ENCODE results near the gene STK17A. TPM values are rescaled to one million over a fixed set of nuclear protein-coding genes. Genes with fewer than 3 reads are reported as not detected.

The STK17A gene
- total and polyA plus RNA-seq, 2 of the 8 experiments (the other 6 are each of a cell fraction or from before 2014, with no cell fraction given): 2.2 to 12.2 TPM

- Histone ChIP-seq H2BK120ac (replicated peaks; ENCODE audit: low read depth, low read length) (no peak overlapping the region), H3K79me1 (ENCODE audit: low read depth, low read length) (peaks cover 6% of the 10 kb centered on the region; the same call in 1 of the 2 replicates), H3K4me3 (ENCODE audit: extremely low read depth in 1 of 4, insufficient read depth in 2 of 4, low read depth in 3 of 4, low read length in 4 of 4) (no peak overlapping the region), H3K36me3 (ENCODE audit: control insufficient read depth in 2 of 4, insufficient read depth in 4 of 4, low read length in 3 of 4) (peaks cover 0 to 8% (median 2%) of the 10 kb centered on the region in 4 experiments; a peak in 2 of 8 replicates), H2AK5ac (ENCODE audit: low read depth, low read length) (peak overlapping the region; percentile 79; the same call in 1 of the 2 replicates), H3K27me3 (replicated peaks in 1 of 4; ENCODE audit: control insufficient read depth in 3 of 4, extremely low read depth in 1 of 4, insufficient read depth in 3 of 4, low read length in 3 of 4) (no peaks in the 10 kb centered on the region), H3K23ac (ENCODE audit: insufficient read length) (no peak overlapping the region), H4K91ac (replicated peaks; ENCODE audit: insufficient read length, low read length) (no peak overlapping the region), H3K23me2 (ENCODE audit: low read depth, low read length) (no peaks in the 10 kb centered on the region), H3K9ac (replicated peaks in 1 of 4; ENCODE audit: extremely low read depth in 1 of 4, low read depth in 3 of 4, low read length in 3 of 4) (no peak overlapping the region), H2AFZ (ENCODE audit: low read length) (no peak overlapping the region), H3K27ac (ENCODE audit: low read depth, low read length) (peak overlapping the region; percentile 30; the same call in 1 of the 2 replicates), H3K56ac (replicated peaks; ENCODE audit: insufficient read length, low read depth, low read length) (no peak overlapping the region), H3K4me2 (ENCODE audit: insufficient read depth in 1 of 2, low read depth in 2 of 2, low read length in 2 of 2) (no peak overlapping the region), H4K20me1 (replicated peaks in 1 of 2; ENCODE audit: control insufficient read depth in 1 of 2, insufficient read depth in 2 of 2, low read length in 2 of 2) (no peaks in the 10 kb centered on the region), H3K18ac (ENCODE audit: extremely low read depth, low read length) (no peak overlapping the region; the same call in 1 of the 2 replicates), H2BK12ac (ENCODE audit: low read depth, low read length) (0 out of 2 replicates have a peak overlapping the region, but pooled peaks have one; percentile 12), H3K9me3 (ENCODE audit: insufficient read depth in 2 of 2, low read depth in 1 of 2, low read length in 1 of 2) (no peaks in the 10 kb centered on the region), H4K8ac (ENCODE audit: extremely low read depth, insufficient read depth, low read length) (no peak overlapping the region), H3K4ac (replicated peaks; ENCODE audit: insufficient read length, low read depth, low read length) (no peak overlapping the region), H3K79me2 (ENCODE audit: control insufficient read depth in 1 of 2, insufficient read depth in 2 of 2, low read length in 2 of 2) (peaks cover 0 to 82% of the 10 kb centered on the region in 2 experiments; a peak in 3 of 4 replicates), H3K4me1 (replicated peaks in 1 of 4; ENCODE audit: control insufficient read depth in 3 of 4, insufficient read depth in 4 of 4, low read length in 3 of 4) (peaks cover 1 to 17% (median 12%) of the 10 kb centered on the region in 4 experiments; a peak in 6 of 7 replicates), H2BK20ac (ENCODE audit: low read length) (no peak overlapping the region), H2BK5ac (ENCODE audit: low read depth, low read length) (peak overlapping the region; percentile 57; the same call in 1 of the 2 replicates), H2BK15ac (ENCODE audit: low read length) (no peak overlapping the region), H3K14ac (ENCODE audit: insufficient read length) (no peak overlapping the region), H4K5ac (ENCODE audit: insufficient read length, low read depth, low read length) (no peak overlapping the region)
- no peak for DNase-seq (ENCODE audit: low read depth in 1 of 2, low spot score in 2 of 2)
- TF ChIP-seq SP1 (IDR thresholded peaks at IDR 0.05; ENCODE audit: low read depth, low read length) (peak; percentile 34; the same call in 1 of the 2 replicates), CTCF (IDR thresholded peaks at IDR 0.05; ENCODE audit: control extremely low read depth in 1 of 3, insufficient read depth in 1 of 3, low read depth in 1 of 3, low read length in 3 of 3) (no peak)
- FAIRE-seq: no peak
- POLR2A ChIA-PET (ENCODE audit: partially characterized antibody): no interaction called here
- CTCF ChIA-PET (ENCODE audit: partially characterized antibody): no interaction called here
- WGBS, 2 experiments (ENCODE audit: extremely low coverage in 1 of 2, insufficient coverage in 1 of 2, insufficient read length in 1 of 2, insufficient replicate concordance in 2 of 2, low coverage in 1 of 2, low lambda C conversion rate in 2 of 2, missing lambda C conversion rate in 1 of 2): 70% methylated on average over 7 of the region's 7 CpGs; no CpG with 5 or more reads in 1 of the 2 experiments
Observed at GRCh38 chr7:43658718-43659548, 76.0 kb downstream of the STK17A start.
